Kidney epithelial cell (primary cell): ENCODE measurements around the gene ATP5PB. TPM values are rescaled to one million over a fixed set of nuclear protein-coding genes. Genes with fewer than 3 reads are reported as not detected.

ENCODE experiments used
- DNase-seq: peaks from one replicate; pipeline ENCODE4 v3.0.0-alpha.2; 2010; ENCODE audit warnings: low read depth
- H3K27me3 ChIP-seq: 2 replicates; pipeline ENCODE4 v1.6.0; 2011; ENCODE audit warnings: low read length; ENCODE audit not compliant: control insufficient read depth, insufficient read depth
- H3K36me3 ChIP-seq: 2 replicates; pipeline ENCODE4 v1.5.1; 2011; ENCODE audit warnings: low read length; ENCODE audit not compliant: control insufficient read depth, insufficient read depth
- H3K4me3 ChIP-seq: 2 replicates; pipeline ENCODE4 v1.5.1; 2011; ENCODE audit warnings: low read depth, mild to moderate bottlenecking, control low read depth, low read length
- CTCF ChIP-seq: IDR thresholded peaks from 2 replicates; pipeline ENCODE4 v1.5.1; 2011; ENCODE audit warnings: mild to moderate bottlenecking, moderate library complexity, low read length, control low read depth, inconsistent platforms; ENCODE audit not compliant: insufficient read depth, poor library complexity, severe bottlenecking
- total RNA-seq: library from RNA; depleted of rRNA; stranded (reverse); fragments of >200 nt; gene quantifications from 2 replicates; pipeline ENCODE4 v1.2.3, GENCODE V29; 2015

The ATP5PB gene
- total RNA-seq, 1 donor from 2014 or later: 224 TPM

GRCh38 chr1:111499026-111499785, 49.9 kb downstream of the ATP5PB start:
- TF ChIP-seq CTCF: no peak
- Histone ChIP-seq H3K36me3 (no peaks in the 10 kb centered on the region), H3K4me3 (no peak overlapping the region), H3K27me3 (peaks cover 2% of the 10 kb centered on the region)
- no peak for DNase-seq

GRCh38 chr1:111501645-111502044, 52.4 kb downstream of the ATP5PB start:
- Histone ChIP-seq H3K36me3 (no peaks in the 10 kb centered on the region), H3K27me3 (peaks cover 2% of the 10 kb centered on the region), H3K4me3 (no peak overlapping the region)
- no peak for TF ChIP-seq CTCF
- no peak for DNase-seq

DNA sequence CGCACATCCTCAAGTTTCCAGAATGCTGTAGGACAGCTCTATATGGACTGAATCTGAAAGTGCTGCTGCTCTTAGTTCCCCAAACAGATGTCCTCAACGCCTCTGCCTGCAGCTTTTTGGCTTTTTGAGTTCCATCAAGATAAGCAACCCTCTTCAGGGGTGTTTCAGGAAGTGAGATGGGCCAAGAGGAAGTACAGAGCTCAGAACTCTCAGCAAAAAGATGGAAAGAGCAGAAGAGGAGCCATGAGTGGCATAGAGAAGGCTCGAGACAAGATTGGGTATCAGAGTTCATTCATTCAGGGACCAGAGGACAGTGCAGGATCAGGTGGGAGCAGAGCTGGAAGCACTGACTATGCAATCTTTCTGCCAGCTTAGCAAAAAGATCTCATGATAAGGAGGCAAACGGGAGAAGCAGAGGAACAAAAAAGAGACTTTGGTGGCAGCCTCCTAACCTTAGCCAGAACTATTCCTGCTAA, 54.4 kb downstream of the ATP5PB start, which contains the start of the genes ADORA3 and TMIGD3:
ADORA3 (minus strand) TSS at position 49 of the 476 bp plus-strand sequence. CDS start 279 bp downstream, outside the sequence.
TMIGD3 (minus strand) TSS at position 49 of the 476 bp plus-strand sequence. CDS start 279 bp downstream, outside the sequence.
- Histone ChIP-seq H3K36me3 (no peaks in the 10 kb centered on the region), H3K4me3 (no peak within 1 kb of the TSS), H3K27me3 (peaks cover 2% of the 10 kb centered on the region)
- DNase-seq: no peak
- no peak for TF ChIP-seq CTCF

DNA sequence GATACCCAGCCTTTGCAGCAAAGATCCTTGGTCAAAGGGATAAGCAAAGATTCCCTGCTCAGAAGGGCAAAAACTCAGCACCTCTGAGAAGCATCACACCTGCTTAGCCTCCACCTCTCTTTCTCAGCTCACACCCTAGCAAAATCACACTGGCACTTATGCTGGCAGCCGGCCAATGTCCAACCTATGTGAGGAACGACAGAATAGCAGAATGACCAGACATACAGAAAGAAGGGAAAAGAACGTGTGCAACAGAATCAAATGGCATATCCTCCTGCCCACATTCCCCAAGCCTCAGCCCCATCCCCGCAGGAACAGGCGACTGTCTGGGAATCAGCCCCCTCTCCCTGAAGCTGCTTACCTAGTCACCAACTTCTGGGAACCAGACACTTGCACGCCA, 54.8 kb downstream of the ATP5PB start:
- no peak for DNase-seq
- Histone ChIP-seq H3K27me3 (peaks cover 2% of the 10 kb centered on the region), H3K4me3 (no peak overlapping the region), H3K36me3 (no peaks in the 10 kb centered on the region)
- TF ChIP-seq CTCF: no peak

- no peaks in the 10 kb centered on the region for H3K36me3 ChIP-seq
- TF ChIP-seq CTCF: no peak
- H3K27me3 ChIP-seq: no peaks in the 10 kb centered on the region
- no peak for DNase-seq
- H3K4me3 ChIP-seq: no peak overlapping the region
These were observed 56.4 kb downstream of the ATP5PB start for GRCh38 chr1:111505641-111506119.
